HG03575 (cell line): Measurements from ENCODE around the gene THOC1.
"Not testable (repeated sequence)": the region's sequence is repeated elsewhere in the genome, so short reads cannot be mapped to it uniquely, and the experiment has no call there.

Source experiments
- ATAC-seq: cut with Tn5 transposase; IDR thresholded peaks from one replicate; pipeline ENCODE4 v1.9.1; 2021; ENCODE audit not compliant: unreplicated experiment, insufficient number of reproducible peaks, low FRiP score; ENCODE audit errors: extremely low read depth

THOC1 gene

GRCh38 chr18:267688-268552 is at the start of gene THOC1:
Gene THOC1, minus strand, starts transcription at chr18:268047. Its CDS starts 28 bp downstream, at chr18:268019.
- peak; percentile 82 for ATAC-seq

- no peak for ATAC-seq
Measured at GRCh38 chr18:317618-318017, 49.8 kb upstream of the THOC1 start.

GRCh38 chr18:316393-316792 is 48.5 kb upstream of the THOC1 start:
- ATAC-seq: no peak

- ATAC-seq: no peak
Measured at GRCh38 chr18:313931-314330, 46.1 kb upstream of the THOC1 start.

DNA sequence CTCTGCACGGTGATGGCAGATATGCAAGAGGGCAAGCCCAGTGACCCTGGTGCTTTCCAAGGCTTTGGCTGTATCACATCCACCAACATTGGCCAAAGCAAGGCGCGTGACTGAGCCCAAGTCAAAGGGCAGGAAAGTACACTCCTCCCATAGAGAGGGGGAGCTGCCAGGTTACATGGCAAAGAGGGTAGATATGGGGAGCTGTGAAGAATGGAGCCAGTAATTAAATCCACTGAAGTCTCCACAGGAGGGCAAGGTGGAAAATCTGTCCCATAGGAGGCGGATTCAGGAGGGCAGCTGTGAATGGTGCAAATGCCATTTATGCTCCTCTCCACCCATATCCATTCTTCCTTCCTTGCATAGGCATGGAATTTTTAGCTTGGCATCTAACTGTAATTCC is 44.6 kb upstream of the THOC1 start:
- ATAC-seq: no peak

- ATAC-seq: no peak
Measured at GRCh38 chr18:310042-310441, 42.2 kb upstream of the THOC1 start.

- not testable (repeated sequence) for ATAC-seq
Measured at GRCh38 chr18:308086-308485, 40.2 kb upstream of the THOC1 start.

GRCh38 chr18:306608-307255 is 38.9 kb upstream of the THOC1 start:
- no peak for ATAC-seq

- no peak for ATAC-seq
Measured at GRCh38 chr18:305003-305501, 37.2 kb upstream of the THOC1 start.

DNA sequence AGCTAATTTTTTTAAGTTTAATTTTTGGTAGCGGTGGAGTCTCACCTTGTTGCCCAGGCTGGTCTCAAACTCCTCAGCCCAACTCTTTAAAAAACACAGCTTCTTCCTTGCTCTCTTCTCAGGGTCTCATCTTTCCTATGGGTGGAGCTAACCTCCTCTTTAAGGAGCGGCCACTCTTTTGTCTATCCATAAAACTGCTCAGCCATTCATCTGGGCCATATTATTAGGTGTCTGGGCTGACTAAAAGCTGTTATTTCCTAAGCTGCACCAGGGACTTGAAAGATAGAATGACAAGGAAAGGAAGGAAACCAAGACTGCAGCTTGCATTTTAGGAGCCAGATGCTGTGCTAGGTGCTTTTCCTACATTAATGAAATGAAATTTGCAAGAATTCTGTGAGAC is 35.8 kb upstream of the THOC1 start:
- ATAC-seq: no peak

GRCh38 chr18:303011-303410 is 35.2 kb upstream of the THOC1 start:
- ATAC-seq: no peak

GRCh38 chr18:302097-302496 is 34.2 kb upstream of the THOC1 start:
- ATAC-seq: no peak

DNA sequence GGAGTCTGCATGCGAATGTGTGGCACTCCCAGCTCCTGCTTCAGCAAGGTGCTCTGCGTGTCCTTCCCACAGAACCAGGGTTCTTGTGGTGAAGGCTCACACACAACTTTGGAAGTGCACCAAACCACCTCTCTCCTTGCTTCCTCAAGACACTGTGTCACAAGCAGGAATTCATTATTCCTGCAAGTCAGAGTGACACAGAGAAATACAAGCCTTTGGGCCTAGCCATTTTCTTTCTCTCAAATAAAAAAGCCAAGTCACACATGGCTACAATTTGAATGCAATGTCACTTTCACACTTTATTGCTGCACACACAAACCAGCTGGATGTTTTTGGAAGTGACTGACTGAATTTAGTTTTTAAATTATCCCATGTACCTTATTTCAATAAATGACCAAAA is 30.1 kb upstream of the THOC1 start:
- ATAC-seq: no peak

DNA sequence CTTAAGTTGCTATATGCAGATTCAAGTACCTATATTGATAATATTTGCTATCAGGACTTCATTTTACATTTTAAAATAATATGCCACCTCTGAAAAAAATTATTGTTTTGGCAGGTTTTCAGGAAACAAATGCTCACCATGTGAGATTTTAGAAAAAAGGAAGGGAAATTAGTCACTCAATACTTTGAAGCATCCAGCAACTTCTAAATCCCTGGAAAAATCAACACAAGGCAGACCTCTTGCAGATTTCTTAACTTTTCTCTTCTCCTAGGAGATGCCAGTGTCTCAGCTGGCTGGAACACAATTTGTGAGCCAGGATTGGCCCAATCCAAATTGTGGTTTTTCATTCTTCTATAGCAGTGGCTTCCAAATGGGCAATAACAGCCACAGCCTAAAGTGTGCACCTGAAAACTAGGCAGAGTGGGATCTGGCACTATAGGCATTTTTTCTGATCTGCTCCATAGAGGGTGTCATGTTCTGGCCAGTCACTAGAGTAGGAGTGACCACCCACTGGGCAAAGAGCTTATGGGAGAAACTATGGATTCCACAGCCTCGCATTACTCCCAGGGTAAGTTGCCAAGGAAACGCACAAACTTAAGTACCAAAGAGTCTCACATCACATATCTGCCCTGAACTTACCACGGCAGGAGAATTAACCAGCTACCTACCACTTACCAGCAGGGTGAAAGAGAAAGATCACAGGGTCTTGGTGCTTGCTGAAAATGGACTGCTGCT is 28.1 kb upstream of the THOC1 start:
- ATAC-seq: no peak

DNA sequence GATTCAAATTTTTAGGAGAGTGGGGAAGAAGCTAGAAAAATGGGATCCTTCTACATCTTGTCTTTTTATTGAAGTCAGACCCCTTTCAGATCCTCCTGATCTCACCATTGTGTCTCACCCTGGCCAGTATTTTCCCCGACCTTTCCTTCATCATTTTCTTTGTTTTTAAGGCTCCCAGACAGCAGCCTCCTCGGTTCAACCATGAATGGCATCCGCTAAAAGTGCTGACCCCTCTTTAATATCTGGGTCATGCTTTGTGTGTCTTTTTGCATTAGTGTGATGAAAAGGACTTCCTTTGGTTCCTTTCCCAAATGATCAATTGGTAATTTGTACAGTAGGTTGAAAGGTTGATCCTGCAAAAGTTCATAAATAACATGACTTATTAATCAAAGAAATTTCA is 26.7 kb upstream of the THOC1 start:
- ATAC-seq: no peak

DNA sequence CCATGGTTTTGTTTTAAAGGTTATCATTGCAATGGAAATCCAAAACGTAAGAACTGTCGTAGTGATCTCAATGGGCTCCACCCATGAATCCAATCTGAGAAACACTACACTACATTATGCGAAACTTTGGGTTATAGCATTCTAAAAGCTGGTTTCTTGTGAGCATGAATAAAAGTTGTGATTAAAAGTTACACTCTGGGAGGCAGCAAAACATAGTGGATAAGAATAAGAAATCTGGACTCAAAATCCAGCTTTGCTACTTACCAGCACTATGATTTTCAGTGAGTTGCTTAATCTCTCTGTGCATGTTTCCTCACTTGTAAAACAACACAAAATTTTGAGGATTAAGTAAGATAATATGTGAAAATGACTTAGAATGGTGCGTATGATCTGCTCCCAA is 25.7 kb upstream of the THOC1 start:
- no peak for ATAC-seq

DNA sequence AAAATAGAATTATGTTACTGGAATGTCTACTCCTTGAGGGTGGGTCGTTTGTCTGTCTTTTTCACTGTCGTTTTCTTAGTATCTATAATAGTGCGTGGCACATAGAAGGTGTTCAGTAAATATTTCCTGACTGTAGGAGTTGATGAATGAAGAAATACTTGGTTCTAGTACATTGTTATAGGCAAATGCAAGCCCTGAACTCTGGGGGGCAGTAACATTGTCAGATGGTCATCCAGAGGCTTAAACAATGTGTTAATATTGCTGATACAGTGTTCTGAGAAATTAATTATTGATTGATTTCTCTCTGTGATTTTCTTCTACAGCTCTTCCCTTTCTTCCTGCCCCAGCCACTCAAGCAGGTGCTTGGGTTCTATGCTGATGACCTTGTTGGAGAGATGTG is 24.4 kb upstream of the THOC1 start:
- no peak for ATAC-seq

DNA sequence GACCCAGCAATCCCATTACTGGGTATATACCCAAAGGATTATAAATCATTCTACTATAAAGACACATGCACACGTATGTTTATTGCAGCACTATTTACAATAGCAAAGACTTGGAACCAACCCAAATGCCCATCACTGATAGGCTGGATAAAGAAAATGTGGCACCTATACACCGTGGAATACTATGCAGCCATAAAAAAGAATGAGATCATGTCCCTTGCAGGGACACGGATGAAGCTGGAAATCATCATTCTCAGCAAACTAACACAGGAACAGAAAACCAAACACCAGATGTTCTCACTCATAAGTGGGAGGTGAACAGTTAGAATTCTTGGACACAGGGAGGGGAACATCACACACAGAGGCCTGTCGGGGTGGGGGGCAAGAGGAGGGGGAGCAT is 22.1 kb upstream of the THOC1 start:
- ATAC-seq: not testable (repeated sequence)

GRCh38 chr18:289026-289425 is 21.2 kb upstream of the THOC1 start:
- ATAC-seq: no peak
